ENCODE results near the gene POLR3F.

POLR3F gene

GRCh38 chr20:18532626-18533025, 65.4 kb downstream of the POLR3F start:
- Histone ChIP-seq H3K9ac (ENCODE audit: low read depth, low read length) (no peak overlapping the region), H3K9me3 (ENCODE audit: insufficient read depth, low read depth, low read length) (no peaks in the 10 kb centered on the region), H3K27ac (ENCODE audit: low read length) (no peak overlapping the region), H3K36me3 (ENCODE audit: insufficient read depth, low read depth, low read length) (peaks cover 86% of the 10 kb centered on the region), H3K4me1 (ENCODE audit: insufficient read depth, low read length) (no peaks in the 10 kb centered on the region), H3K27me3 (ENCODE audit: insufficient read depth, low read length) (no peaks in the 10 kb centered on the region), H3K4me3 (ENCODE audit: low read length) (no peak overlapping the region)

DNA sequence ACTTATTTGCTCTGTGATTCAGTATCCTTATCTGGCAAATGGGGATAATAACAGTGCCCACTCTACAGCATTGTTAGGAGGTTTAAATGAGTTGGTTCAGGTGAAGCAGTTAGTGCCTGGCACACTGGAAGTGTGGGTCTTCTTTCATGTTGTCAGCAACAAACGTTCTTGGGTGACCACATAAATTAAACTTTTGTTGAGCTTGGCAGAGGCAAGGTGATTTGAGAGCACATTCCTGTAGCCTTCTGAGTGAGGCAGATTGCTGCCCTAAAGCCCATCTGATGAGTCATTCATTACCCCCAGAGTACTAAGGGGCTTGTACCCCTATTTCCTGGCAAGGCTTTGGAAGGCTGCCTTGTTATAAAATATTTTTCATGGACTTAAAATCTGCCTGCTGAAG, 66.3 kb downstream of the POLR3F start:
- Histone ChIP-seq H3K9me3 (ENCODE audit: insufficient read depth, low read depth, low read length) (no peaks in the 10 kb centered on the region), H3K27ac (ENCODE audit: low read length) (no peak overlapping the region), H3K9ac (ENCODE audit: low read depth, low read length) (no peak overlapping the region), H3K4me1 (ENCODE audit: insufficient read depth, low read length) (no peaks in the 10 kb centered on the region), H3K36me3 (ENCODE audit: insufficient read depth, low read depth, low read length) (peaks cover 83% of the 10 kb centered on the region), H3K4me3 (ENCODE audit: low read length) (no peak overlapping the region), H3K27me3 (ENCODE audit: insufficient read depth, low read length) (no peaks in the 10 kb centered on the region)

DNA sequence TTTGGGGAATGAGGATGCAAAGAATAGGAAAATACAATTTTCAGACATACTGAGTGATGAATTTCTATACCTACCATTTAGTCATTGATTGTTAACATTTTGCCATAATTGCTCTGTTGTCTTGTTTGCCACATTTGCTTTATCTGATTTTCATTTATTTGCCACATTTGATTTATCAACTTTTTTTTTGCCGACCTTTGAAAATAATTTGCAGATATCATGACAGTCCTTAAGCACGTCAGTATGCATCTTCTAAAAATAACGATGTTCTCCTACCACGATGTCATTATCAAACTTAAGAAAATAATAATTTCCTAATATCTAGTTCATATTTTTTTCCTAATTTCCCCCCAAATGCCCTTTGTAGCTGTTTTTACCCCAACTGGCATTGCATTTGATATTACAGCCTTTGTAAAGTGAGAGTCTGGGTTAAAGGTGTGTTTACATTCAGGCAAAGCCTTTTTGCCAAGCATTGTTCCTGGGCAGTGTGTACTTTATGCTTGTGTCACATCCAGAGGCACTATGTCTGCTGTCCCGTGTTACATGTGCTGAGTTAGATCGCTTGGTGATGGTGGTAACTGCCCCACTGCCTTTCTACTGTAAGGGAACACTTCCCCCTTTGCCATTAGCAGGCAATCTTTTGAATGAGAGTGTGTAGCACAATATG, 66.9 kb downstream of the POLR3F start:
- H3K27me3 ChIP-seq (ENCODE audit: insufficient read depth, low read length): no peaks in the 10 kb centered on the region
- no peaks in the 10 kb centered on the region for H3K4me1 ChIP-seq (ENCODE audit: insufficient read depth, low read length)
- H3K9me3 ChIP-seq (ENCODE audit: insufficient read depth, low read depth, low read length): no peaks in the 10 kb centered on the region
- peaks cover 80% of the 10 kb centered on the region for H3K36me3 ChIP-seq (ENCODE audit: insufficient read depth, low read depth, low read length)
- no peak overlapping the region for H3K9ac ChIP-seq (ENCODE audit: low read depth, low read length)
- H3K27ac ChIP-seq (ENCODE audit: low read length): no peak overlapping the region
- no peak overlapping the region for H3K4me3 ChIP-seq (ENCODE audit: low read length)
